Mesothelial cell of epicardium (in vitro differentiated cells): ENCODE data around the gene UNCX. TPM values are rescaled to one million over a fixed set of nuclear protein-coding genes. Genes with fewer than 3 reads are reported as not detected.
A peak's percentile ranks its signal among the peaks of the same experiment; 100 is the strongest.

Source experiments
- DNase-seq, 2 experiments: peaks; one replicate each; pipeline ENCODE4 v3.0.0; 2021; ENCODE audit warnings: low spot score in 2 of 2; ENCODE audit not compliant: unreplicated experiment in 2 of 2
- H3K27ac Mint-ChIP-seq: 2 replicates; pipeline ENCODE4 v1.8.0; 2021; ENCODE audit warnings: mixed read lengths
- H3K27me3 Mint-ChIP-seq: 2 replicates; pipeline ENCODE4 v1.8.0; 2021; ENCODE audit warnings: low read depth, mixed read lengths
- H3K36me3 Mint-ChIP-seq: 2 replicates; pipeline ENCODE4 v1.8.0; 2021; ENCODE audit warnings: mixed read lengths
- H3K4me1 Mint-ChIP-seq: 2 replicates; pipeline ENCODE4 v1.8.0; 2021; ENCODE audit warnings: mixed read lengths
- H3K4me3 Mint-ChIP-seq: 2 replicates; pipeline ENCODE4 v1.8.0; 2021; ENCODE audit warnings: mild to moderate bottlenecking, moderate library complexity, mixed read lengths
- H3K9me3 Mint-ChIP-seq: 2 replicates; pipeline ENCODE4 v1.8.0; 2021; ENCODE audit warnings: mixed read lengths
- CTCF ChIP-seq: fragments of 200-600 bp; sonication (generic); IDR thresholded peaks from one replicate; pipeline ENCODE4 v1.5.0; 2021; ENCODE audit warnings: antibody characterized with exemption; ENCODE audit not compliant: unreplicated experiment
- total RNA-seq: library from RNA; stranded (reverse); gene quantifications from 3 replicates; pipeline ENCODE4 v1.2.1, GENCODE V29; 2021

UNCX gene
- total RNA-seq, 1 donor from 2014 or later: not detected

GRCh38 chr7:1238450-1238882 is 5.8 kb downstream of the UNCX start:
- peaks cover 2% of the 10 kb centered on the region for H3K4me1 Mint-ChIP-seq
- H3K36me3 Mint-ChIP-seq: no peaks in the 10 kb centered on the region
- no peaks in the 10 kb centered on the region for H3K9me3 Mint-ChIP-seq
- no peak overlapping the region for H3K4me3 Mint-ChIP-seq
- peaks cover 77% of the 10 kb centered on the region for H3K27me3 Mint-ChIP-seq
- H3K27ac Mint-ChIP-seq: no peak overlapping the region
- no peak for TF ChIP-seq CTCF
- DNase-seq: no peak

GRCh38 chr7:1238931-1239802 is 6.5 kb downstream of the UNCX start:
- Mint-ChIP-seq H3K4me1 (peaks cover 2% of the 10 kb centered on the region), H3K27ac (no peak overlapping the region)
- TF ChIP-seq CTCF: no peak

GRCh38 chr7:1239803-1240516 is 7.3 kb downstream of the UNCX start:
- Mint-ChIP-seq H3K27me3 (peaks cover 77% of the 10 kb centered on the region), H3K9me3 (no peaks in the 10 kb centered on the region), H3K4me1 (peaks cover 2% of the 10 kb centered on the region), H3K4me3 (no peak overlapping the region), H3K27ac (no peak overlapping the region), H3K36me3 (no peaks in the 10 kb centered on the region)
- peak in 1 of 2 experiments; percentile 17 for DNase-seq
- no peak for TF ChIP-seq CTCF

More at GRCh38 chr7:1238931-1239802, 6.5 kb downstream of the UNCX start:
- H3K36me3 Mint-ChIP-seq: no peaks in the 10 kb centered on the region
- H3K27me3 Mint-ChIP-seq: peaks cover 77% of the 10 kb centered on the region
- no peak overlapping the region for H3K4me3 Mint-ChIP-seq
- DNase-seq: no peak
- no peaks in the 10 kb centered on the region for H3K9me3 Mint-ChIP-seq

GRCh38 chr7:1240517-1241257 is 8.0 kb downstream of the UNCX start:
- Mint-ChIP-seq H3K4me3 (no peak overlapping the region), H3K27me3 (peaks cover 79% of the 10 kb centered on the region), H3K4me1 (peaks cover 1% of the 10 kb centered on the region), H3K9me3 (no peaks in the 10 kb centered on the region), H3K36me3 (no peaks in the 10 kb centered on the region), H3K27ac (no peak overlapping the region)
- DNase-seq: peak in 1 of 2 experiments; percentile 16
- TF ChIP-seq CTCF: no peak

- H3K9me3 Mint-ChIP-seq: no peaks in the 10 kb centered on the region
- no peak overlapping the region for H3K27ac Mint-ChIP-seq
- no peak for DNase-seq
- TF ChIP-seq CTCF: no peak
- no peaks in the 10 kb centered on the region for H3K4me1 Mint-ChIP-seq
- peaks cover 83% of the 10 kb centered on the region for H3K27me3 Mint-ChIP-seq
- H3K36me3 Mint-ChIP-seq: no peaks in the 10 kb centered on the region
- H3K4me3 Mint-ChIP-seq: no peak overlapping the region
These were observed 8.6 kb downstream of the UNCX start for GRCh38 chr7:1241258-1241602.
